ENCODE measurements around the gene CDH4. TPM values are rescaled to one million over a fixed set of nuclear protein-coding genes. Genes with fewer than 3 reads are reported as not detected.

The CDH4 gene
- total and polyA plus RNA-seq, 2 of the 4 experiments (the other 2 are of a cell fraction), result 1.6 to 3.5 TPM

- POLR2A ChIA-PET (ENCODE audit: unreplicated experiment), result interaction anchor here (0.5 kb wide), 1 partner anchor 11 kb away, joined by 3 read pairs; no protein-coding TSS in a partner anchor
Observed at GRCh38 chr20:61936701-61937131, 684.7 kb downstream of the CDH4 start.

More at GRCh38 chr20:61936701-61937131, 684.7 kb downstream of the CDH4 start:
- Histone ChIP-seq H2AK9ac (replicated peaks; ENCODE audit: low read depth, low read length, poor library complexity) (no peak overlapping the region), H4K8ac (ENCODE audit: low read depth in 2 of 2, low read length in 2 of 2) (no peak overlapping the region), H4K91ac (ENCODE audit: insufficient read depth, low read depth, low read length) (no peak overlapping the region), H2BK5ac (ENCODE audit: low read depth, low read length, poor library complexity, severe bottlenecking) (no peak overlapping the region), H3K18ac (ENCODE audit: low read depth, low read length) (no peak overlapping the region), H2BK15ac (ENCODE audit: low read depth, low read length) (no peak overlapping the region), H3K56ac (ENCODE audit: extremely low read depth, insufficient read depth, low read length) (no peak overlapping the region), H3K14ac (replicated peaks; ENCODE audit: low read depth, low read length) (no peak overlapping the region), H3K4me2 (ENCODE audit: low read depth, low read length) (no peak overlapping the region), H4K5ac (ENCODE audit: low read depth, low read length) (no peak overlapping the region), H3K79me1 (ENCODE audit: low read depth in 1 of 2, low read length in 2 of 2) (no peaks in the 10 kb centered on the region), H3K36me3 (ENCODE audit: control insufficient read depth, insufficient read depth, low read length) (no peaks in the 10 kb centered on the region), H2AK5ac (ENCODE audit: low read depth, low read length) (no peak overlapping the region), H3K4ac (ENCODE audit: low read depth, low read length) (no peak overlapping the region), H2BK20ac (ENCODE audit: low read depth, low read length) (no peak overlapping the region), H3K23ac (ENCODE audit: low read depth, low read length) (no peak overlapping the region), H2BK120ac (ENCODE audit: low read depth, low read length) (no peak overlapping the region), H3K27me3 (ENCODE audit: control insufficient read depth, insufficient read depth, low read length) (peaks cover 5% of the 10 kb centered on the region; the same call in 1 of the 2 replicates), H2AFZ (replicated peaks; ENCODE audit: low read length, poor library complexity) (no peak overlapping the region), H3K9ac (ENCODE audit: low read depth, low read length) (no peak overlapping the region), H3K4me3 (ENCODE audit: insufficient read depth, low read depth, low read length) (no peak overlapping the region), H3K9me1 (ENCODE audit: insufficient read depth, low read length) (no peaks in the 10 kb centered on the region; the same call in 1 of the 2 replicates), H4K20me1 (ENCODE audit: insufficient read depth, low read length) (no peaks in the 10 kb centered on the region), H3K27ac (ENCODE audit: insufficient read depth, low read length) (no peak overlapping the region), H3K4me1 (ENCODE audit: control insufficient read depth, insufficient read depth, low read length) (no peaks in the 10 kb centered on the region), H3K9me3 (ENCODE audit: control insufficient read depth, insufficient read depth, low read length) (no peaks in the 10 kb centered on the region)
- TF ChIP-seq RFX5 (IDR thresholded peaks at IDR 0.05; ENCODE audit: low read depth, low read length), result no peak
- TF ChIP-seq RCOR1 (IDR thresholded peaks at IDR 0.05; ENCODE audit: insufficient replicate concordance, low read length), result no peak
- TF ChIP-seq FOS (IDR thresholded peaks at IDR 0.05; ENCODE audit: low read depth, low read length), result no peak
- no peak for TF ChIP-seq MAZ (IDR thresholded peaks at IDR 0.05; ENCODE audit: borderline replicate concordance, low read depth, low read length)
- no peak for TF ChIP-seq USF2 (IDR thresholded peaks at IDR 0.05; ENCODE audit: low read depth, low read length)
- no peak for TF ChIP-seq SMC3 (IDR thresholded peaks at IDR 0.05; ENCODE audit: low read depth, low read length)
- TF ChIP-seq, protein P1, sequence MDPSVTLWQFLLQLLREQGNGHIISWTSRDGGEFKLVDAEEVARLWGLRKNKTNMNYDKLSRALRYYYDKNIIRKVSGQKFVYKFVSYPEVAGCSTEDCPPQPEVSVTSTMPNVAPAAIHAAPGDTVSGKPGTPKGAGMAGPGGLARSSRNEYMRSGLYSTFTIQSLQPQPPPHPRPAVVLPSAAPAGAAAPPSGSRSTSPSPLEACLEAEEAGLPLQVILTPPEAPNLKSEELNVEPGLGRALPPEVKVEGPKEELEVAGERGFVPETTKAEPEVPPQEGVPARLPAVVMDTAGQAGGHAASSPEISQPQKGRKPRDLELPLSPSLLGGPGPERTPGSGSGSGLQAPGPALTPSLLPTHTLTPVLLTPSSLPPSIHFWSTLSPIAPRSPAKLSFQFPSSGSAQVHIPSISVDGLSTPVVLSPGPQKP (IDR thresholded peaks at IDR 0.05; ENCODE audit: borderline replicate concordance, low read depth, low read length), result no peak
- TF ChIP-seq NFE2L2 (IDR thresholded peaks at IDR 0.05; ENCODE audit: low read depth, low read length), result no peak
- no peak for TF ChIP-seq POLR2A (IDR thresholded peaks at IDR 0.05; ENCODE audit: low read depth, low read length)
- ATAC-seq (ENCODE audit: low read depth) (no peak), DNase-seq (no peak)
- in situ Hi-C loops (cut with MboI; ENCODE audit: low sequenced_read_pairs) (no loop called here), intact Hi-C loops (cut with micrococcal nuclease) (no loop called here), dilution Hi-C loops (cut with HindIII; ENCODE audit: low sequenced_read_pairs, unreplicated experiment) (no loop called here)
- CTCF ChIA-PET, result interaction anchor here (0.7 to 0.8 kb wide), 2 partner anchors 450 to 1636 kb away, joined by 3 read pairs; no protein-coding TSS in a partner anchor
- 77% methylated on average over 13 of the region's 29 CpGs; no CpG with 5 or more reads in 1 of the 2 experiments for WGBS, 2 experiments (ENCODE audit: extremely low coverage in 2 of 2, insufficient read length in 1 of 2)
- BruUV-seq (replicated peaks), result no TSS peak

Measured in IMR-90 (cell line).